Liver (tissue), 9 donors: ENCODE measurements around the gene TBX1. TPM values are rescaled to one million over a fixed set of nuclear protein-coding genes. Genes with fewer than 3 reads are reported as not detected.

Source experiments
- DNase-seq: peaks from one replicate; pipeline ENCODE4 v3.0.0-alpha.2; 2017; ENCODE audit warnings: low spot score
- H3K27ac ChIP-seq, 2 donors: one replicate each; pipeline ENCODE4 v1.7.0; 2013; ENCODE audit warnings: inconsistent platforms in 2 of 2, low read length in 2 of 2, control low read depth in 1 of 2, low read depth in 1 of 2, mild to moderate bottlenecking in 1 of 2
- H3K27me3 ChIP-seq, 4 donors: one replicate each; pipeline versions ENCODE4 v1.6.1 to v1.7.0; 2013; ENCODE audit warnings: low read length in 3 of 4, inconsistent platforms in 1 of 4, mild to moderate bottlenecking in 1 of 4, moderate library complexity in 1 of 4; ENCODE audit not compliant: control insufficient read depth in 4 of 4, insufficient read depth in 4 of 4
- H3K36me3 ChIP-seq, 4 donors: one replicate each; pipeline versions ENCODE4 v1.6.1 to v1.7.0; 2013; ENCODE audit warnings: low read length in 3 of 4, mild to moderate bottlenecking in 3 of 4, low read depth in 1 of 4, moderate library complexity in 1 of 4; ENCODE audit not compliant: control insufficient read depth in 4 of 4, insufficient read depth in 3 of 4
- H3K4me1 ChIP-seq, 4 donors: one replicate each; pipeline versions ENCODE4 v1.6.1 to v1.7.0; 2013; ENCODE audit warnings: low read length in 3 of 4, mild to moderate bottlenecking in 3 of 4, moderate library complexity in 1 of 4; ENCODE audit not compliant: control insufficient read depth in 4 of 4, insufficient read depth in 4 of 4
- H3K4me3 ChIP-seq, 3 donors: one replicate each; pipeline versions ENCODE4 v1.6.1 to v1.7.0; 2013; ENCODE audit warnings: low read length in 3 of 3, control low read depth in 1 of 3, low read depth in 1 of 3, mild to moderate bottlenecking in 1 of 3
- H3K9ac ChIP-seq, 2 donors: one replicate each; pipeline ENCODE4 v1.7.0; 2013; ENCODE audit warnings: low read length in 2 of 2, mild to moderate bottlenecking in 2 of 2, moderate library complexity in 2 of 2, control low read depth in 1 of 2, low read depth in 1 of 2
- H3K9me3 ChIP-seq, 4 donors: one replicate each; pipeline versions ENCODE4 v1.6.1 to v1.7.0; 2013; ENCODE audit warnings: low read length in 3 of 4; ENCODE audit not compliant: control insufficient read depth in 4 of 4
- EGR1 ChIP-seq, 2 donors: IDR thresholded peaks; 2 replicates each; pipeline ENCODE4 v1.6.1; 2016 to 2018; ENCODE audit warnings: antibody characterized with exemption in 2 of 2, low read depth in 2 of 2
- FOXA1 ChIP-seq: IDR thresholded peaks from 2 replicates; pipeline ENCODE4 v1.6.1; 2016; ENCODE audit warnings: antibody characterized with exemption
- FOXA2 ChIP-seq: IDR thresholded peaks from 2 replicates; pipeline ENCODE4 v1.6.1; 2016; ENCODE audit warnings: antibody characterized with exemption
- GABPA ChIP-seq, 2 donors: IDR thresholded peaks in 1 of 2; conservative IDR thresholded peaks in 1 of 2; 2 replicates each; pipeline ENCODE4 v1.6.1; 2016; ENCODE audit warnings: antibody characterized with exemption in 2 of 2, mild to moderate bottlenecking in 1 of 2, moderate library complexity in 1 of 2
- HNF4A ChIP-seq, 2 donors: conservative IDR thresholded peaks; 2 replicates each; pipeline ENCODE4 v1.6.1; 2016; ENCODE audit warnings: antibody characterized with exemption in 2 of 2, mild to moderate bottlenecking in 2 of 2
- HNF4G ChIP-seq: IDR thresholded peaks from 2 replicates; pipeline ENCODE4 v1.6.1; 2016; ENCODE audit warnings: antibody characterized with exemption
- JUND ChIP-seq, 2 donors: IDR thresholded peaks; 2 replicates each; pipeline ENCODE4 v1.6.1; 2016; ENCODE audit warnings: antibody characterized with exemption in 2 of 2
- NR2F2 ChIP-seq: IDR thresholded peaks from 2 replicates; pipeline ENCODE4 v1.6.1; 2016; ENCODE audit warnings: antibody characterized with exemption
- RAD21 ChIP-seq, 2 donors: IDR thresholded peaks; 2 replicates each; pipeline ENCODE4 v1.6.1; 2016; ENCODE audit warnings: antibody characterized with exemption in 2 of 2, mild to moderate bottlenecking in 2 of 2
- RXRA ChIP-seq, 2 donors: IDR thresholded peaks; 2 replicates each; pipeline ENCODE4 v1.6.1; 2017 to 2018; ENCODE audit warnings: antibody characterized with exemption in 2 of 2, mild to moderate bottlenecking in 1 of 2
- SP1 ChIP-seq: IDR thresholded peaks from 2 replicates; pipeline ENCODE4 v1.6.1; 2018; ENCODE audit warnings: antibody characterized with exemption, mild to moderate bottlenecking
- TAF1 ChIP-seq: conservative IDR thresholded peaks from 2 replicates; pipeline ENCODE4 v1.6.1; 2016; ENCODE audit warnings: antibody characterized with exemption, mild to moderate bottlenecking
- YY1 ChIP-seq: IDR thresholded peaks from 2 replicates; pipeline ENCODE4 v1.6.1; 2016; ENCODE audit warnings: antibody characterized with exemption, mild to moderate bottlenecking
- WGBS: extraction: QIAGEN DNeasy Blood & Tissue Kit; methylation state at CpG from one replicate; pipeline ENCODE4 v1.1.7; 2013; 5-methylcytosine and 5-hydroxymethylcytosine counted together
- polyA plus RNA-seq, 2 donors: library from polyadenylated mRNA; stranded (reverse) in 1 of 2; unstranded in 1 of 2; fragments of 200-250 nt in 1 of 2; fragments of >200 nt in 1 of 2; fragmentation: Nextera tagmentation in 1 of 2; extraction: Ambion mirVana in 1 of 2; gene quantifications; one replicate each; pipeline versions ENCODE4 v1.2.1 to v1.2.3, GENCODE V29; 2013 to 2015
- total RNA-seq, 2 donors: library from RNA; depleted of rRNA; stranded (reverse); fragments of >200 nt; gene quantifications; one replicate each; pipeline ENCODE4 v1.2.3, GENCODE V29; 2014
- TF ChIP-seq, protein P1 (sequence below): IDR thresholded peaks from 2 replicates; pipeline ENCODE4 v1.6.1; 2016; ENCODE audit warnings: antibody characterized with exemption, mild to moderate bottlenecking
- TF ChIP-seq, protein P2 (sequence below): IDR thresholded peaks from 2 replicates; pipeline ENCODE4 v1.6.1; 2016; ENCODE audit warnings: antibody characterized with exemption
- TF ChIP-seq, protein P3 (sequence below): IDR thresholded peaks from 2 replicates; pipeline ENCODE4 v1.6.1; 2016; ENCODE audit warnings: antibody characterized with exemption
- TF ChIP-seq, protein P4 (sequence below): fragments of 150-350 bp; IDR thresholded peaks from 2 replicates; pipeline ENCODE4 v1.5.1; 2017; ENCODE audit warnings: improper control_type of control experiment, low read depth, low read length; ENCODE audit not compliant: missing input control
- donor health status: healthy.
- donor health status: healthy.
- donor health status: healthy.
- donor health status: healthy.
- donor health status: healthy.

The TBX1 gene
- total and polyA plus RNA-seq, 4 donors, result 0.17 to 0.18 TPM; not detected in 2

DNA sequence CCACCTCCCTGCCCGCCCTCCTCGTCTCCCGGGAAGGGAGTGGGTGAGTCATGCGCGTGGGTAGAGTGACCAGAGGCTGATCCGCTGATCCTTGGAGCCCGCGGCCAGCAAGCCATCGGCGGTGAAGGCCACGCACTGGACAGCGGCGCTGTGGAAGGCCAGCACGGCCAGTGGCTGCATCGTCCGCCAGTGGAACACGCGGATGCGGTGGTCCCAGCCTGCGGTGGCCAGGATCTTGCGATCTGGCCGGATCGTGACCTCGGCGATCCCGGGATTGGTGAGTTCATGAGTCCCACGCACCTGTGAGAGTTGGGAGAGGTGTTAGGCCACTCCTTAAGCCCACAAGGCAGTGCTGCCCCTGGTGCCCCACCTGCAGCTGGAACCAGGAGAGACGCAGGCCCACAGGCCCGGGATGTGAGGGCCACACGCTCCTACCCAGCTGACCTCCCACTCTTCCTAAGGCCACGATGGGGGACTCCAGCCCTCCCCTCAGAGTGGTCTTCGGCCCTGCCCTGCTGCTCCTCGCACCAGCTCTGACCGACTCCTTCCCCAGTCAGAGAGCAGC lies 28.2 kb downstream of the TBX1 start:
- no peak overlapping the region for H3K27ac ChIP-seq
- TF ChIP-seq, protein P1, sequence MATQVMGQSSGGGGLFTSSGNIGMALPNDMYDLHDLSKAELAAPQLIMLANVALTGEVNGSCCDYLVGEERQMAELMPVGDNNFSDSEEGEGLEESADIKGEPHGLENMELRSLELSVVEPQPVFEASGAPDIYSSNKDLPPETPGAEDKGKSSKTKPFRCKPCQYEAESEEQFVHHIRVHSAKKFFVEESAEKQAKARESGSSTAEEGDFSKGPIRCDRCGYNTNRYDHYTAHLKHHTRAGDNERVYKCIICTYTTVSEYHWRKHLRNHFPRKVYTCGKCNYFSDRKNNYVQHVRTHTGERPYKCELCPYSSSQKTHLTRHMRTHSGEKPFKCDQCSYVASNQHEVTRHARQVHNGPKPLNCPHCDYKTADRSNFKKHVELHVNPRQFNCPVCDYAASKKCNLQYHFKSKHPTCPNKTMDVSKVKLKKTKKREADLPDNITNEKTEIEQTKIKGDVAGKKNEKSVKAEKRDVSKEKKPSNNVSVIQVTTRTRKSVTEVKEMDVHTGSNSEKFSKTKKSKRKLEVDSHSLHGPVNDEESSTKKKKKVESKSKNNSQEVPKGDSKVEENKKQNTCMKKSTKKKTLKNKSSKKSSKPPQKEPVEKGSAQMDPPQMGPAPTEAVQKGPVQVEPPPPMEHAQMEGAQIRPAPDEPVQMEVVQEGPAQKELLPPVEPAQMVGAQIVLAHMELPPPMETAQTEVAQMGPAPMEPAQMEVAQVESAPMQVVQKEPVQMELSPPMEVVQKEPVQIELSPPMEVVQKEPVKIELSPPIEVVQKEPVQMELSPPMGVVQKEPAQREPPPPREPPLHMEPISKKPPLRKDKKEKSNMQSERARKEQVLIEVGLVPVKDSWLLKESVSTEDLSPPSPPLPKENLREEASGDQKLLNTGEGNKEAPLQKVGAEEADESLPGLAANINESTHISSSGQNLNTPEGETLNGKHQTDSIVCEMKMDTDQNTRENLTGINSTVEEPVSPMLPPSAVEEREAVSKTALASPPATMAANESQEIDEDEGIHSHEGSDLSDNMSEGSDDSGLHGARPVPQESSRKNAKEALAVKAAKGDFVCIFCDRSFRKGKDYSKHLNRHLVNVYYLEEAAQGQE, result no peak
- TF ChIP-seq, protein P2, sequence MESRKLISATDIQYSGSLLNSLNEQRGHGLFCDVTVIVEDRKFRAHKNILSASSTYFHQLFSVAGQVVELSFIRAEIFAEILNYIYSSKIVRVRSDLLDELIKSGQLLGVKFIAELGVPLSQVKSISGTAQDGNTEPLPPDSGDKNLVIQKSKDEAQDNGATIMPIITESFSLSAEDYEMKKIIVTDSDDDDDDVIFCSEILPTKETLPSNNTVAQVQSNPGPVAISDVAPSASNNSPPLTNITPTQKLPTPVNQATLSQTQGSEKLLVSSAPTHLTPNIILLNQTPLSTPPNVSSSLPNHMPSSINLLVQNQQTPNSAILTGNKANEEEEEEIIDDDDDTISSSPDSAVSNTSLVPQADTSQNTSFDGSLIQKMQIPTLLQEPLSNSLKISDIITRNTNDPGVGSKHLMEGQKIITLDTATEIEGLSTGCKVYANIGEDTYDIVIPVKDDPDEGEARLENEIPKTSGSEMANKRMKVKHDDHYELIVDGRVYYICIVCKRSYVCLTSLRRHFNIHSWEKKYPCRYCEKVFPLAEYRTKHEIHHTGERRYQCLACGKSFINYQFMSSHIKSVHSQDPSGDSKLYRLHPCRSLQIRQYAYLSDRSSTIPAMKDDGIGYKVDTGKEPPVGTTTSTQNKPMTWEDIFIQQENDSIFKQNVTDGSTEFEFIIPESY, result no peak
- TF ChIP-seq FOXA2 (no peak), RXRA (IDR thresholded peaks at IDR 0.05) (no peak), HNF4G (no peak), GABPA (IDR thresholded peaks at IDR 0.05 in 1 of 2, conservative IDR thresholded peaks at IDR 0.05 in 1 of 2) (no peak), SP1 (no peak), FOXA1 (no peak), RAD21 (IDR thresholded peaks at IDR 0.05) (no peak), JUND (IDR thresholded peaks at IDR 0.05) (no peak), HNF4A (conservative IDR thresholded peaks at IDR 0.05) (no peak), EGR1 (IDR thresholded peaks at IDR 0.05; ENCODE audit: low read depth in 2 of 2) (no peak), YY1 (no peak), TAF1 (no peak), NR2F2 (no peak)
- TF ChIP-seq, protein P3, sequence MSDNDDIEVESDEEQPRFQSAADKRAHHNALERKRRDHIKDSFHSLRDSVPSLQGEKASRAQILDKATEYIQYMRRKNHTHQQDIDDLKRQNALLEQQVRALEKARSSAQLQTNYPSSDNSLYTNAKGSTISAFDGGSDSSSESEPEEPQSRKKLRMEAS, result no peak
- TF ChIP-seq, protein P4, sequence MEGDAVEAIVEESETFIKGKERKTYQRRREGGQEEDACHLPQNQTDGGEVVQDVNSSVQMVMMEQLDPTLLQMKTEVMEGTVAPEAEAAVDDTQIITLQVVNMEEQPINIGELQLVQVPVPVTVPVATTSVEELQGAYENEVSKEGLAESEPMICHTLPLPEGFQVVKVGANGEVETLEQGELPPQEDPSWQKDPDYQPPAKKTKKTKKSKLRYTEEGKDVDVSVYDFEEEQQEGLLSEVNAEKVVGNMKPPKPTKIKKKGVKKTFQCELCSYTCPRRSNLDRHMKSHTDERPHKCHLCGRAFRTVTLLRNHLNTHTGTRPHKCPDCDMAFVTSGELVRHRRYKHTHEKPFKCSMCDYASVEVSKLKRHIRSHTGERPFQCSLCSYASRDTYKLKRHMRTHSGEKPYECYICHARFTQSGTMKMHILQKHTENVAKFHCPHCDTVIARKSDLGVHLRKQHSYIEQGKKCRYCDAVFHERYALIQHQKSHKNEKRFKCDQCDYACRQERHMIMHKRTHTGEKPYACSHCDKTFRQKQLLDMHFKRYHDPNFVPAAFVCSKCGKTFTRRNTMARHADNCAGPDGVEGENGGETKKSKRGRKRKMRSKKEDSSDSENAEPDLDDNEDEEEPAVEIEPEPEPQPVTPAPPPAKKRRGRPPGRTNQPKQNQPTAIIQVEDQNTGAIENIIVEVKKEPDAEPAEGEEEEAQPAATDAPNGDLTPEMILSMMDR, result no peak
- H3K36me3 ChIP-seq, result no peaks in the 10 kb centered on the region
- WGBS, result 96% methylated on average over 34 of the region's 34 CpGs
- peaks cover 0 to 2% (median 0%) of the 10 kb centered on the region in 4 donors for H3K9me3 ChIP-seq
- H3K9ac ChIP-seq, result no peak overlapping the region
- no peak overlapping the region for H3K4me3 ChIP-seq
- DNase-seq, result no peak
- H3K4me1 ChIP-seq, result no peaks in the 10 kb centered on the region
- no peaks in the 10 kb centered on the region for H3K27me3 ChIP-seq

DNA sequence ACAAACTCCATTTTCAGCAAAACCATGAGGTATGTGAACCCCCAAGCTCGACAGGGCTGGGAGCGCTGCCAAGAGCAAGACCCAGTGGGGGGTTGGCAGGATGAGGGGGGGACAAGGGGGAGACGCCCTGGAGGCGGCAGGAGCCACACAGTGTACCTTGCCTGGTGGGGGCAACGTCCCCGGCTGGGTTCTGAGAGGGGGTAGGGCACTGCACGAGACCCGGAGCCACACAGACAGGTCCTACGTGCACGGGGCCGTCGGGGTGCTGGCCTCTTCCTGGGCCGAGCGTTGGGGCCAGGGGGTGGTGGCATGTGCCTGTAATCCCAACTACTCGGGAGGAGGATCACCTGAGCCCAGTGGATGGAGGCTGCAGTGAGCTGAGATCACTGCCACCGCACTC lies 28.8 kb downstream of the TBX1 start:
- Histone ChIP-seq H3K9ac (no peak overlapping the region), H3K9me3 (peaks cover 0 to 2% (median 0%) of the 10 kb centered on the region in 4 donors), H3K4me1 (no peaks in the 10 kb centered on the region), H3K27me3 (no peaks in the 10 kb centered on the region), H3K27ac (no peak overlapping the region), H3K36me3 (no peaks in the 10 kb centered on the region), H3K4me3 (no peak overlapping the region)
- DNase-seq, result no peak
- WGBS, result 95% methylated on average over 16 of the region's 16 CpGs
- TF ChIP-seq EGR1 (IDR thresholded peaks at IDR 0.05; ENCODE audit: low read depth in 2 of 2) (no peak), RXRA (IDR thresholded peaks at IDR 0.05) (no peak), SP1 (no peak), GABPA (IDR thresholded peaks at IDR 0.05 in 1 of 2, conservative IDR thresholded peaks at IDR 0.05 in 1 of 2) (no peak), NR2F2 (no peak), FOXA1 (no peak), YY1 (no peak), HNF4A (conservative IDR thresholded peaks at IDR 0.05) (no peak), FOXA2 (no peak)
- TF ChIP-seq, protein P1, result no peak
- TF ChIP-seq, protein P4, result no peak
- TF ChIP-seq, protein P3, result no peak
